Trophoblast cell (in vitro differentiated cells and primary cell): Measurements from ENCODE around the gene ITPK1.

Source experiments
- DNase-seq, 2 donors: peaks; one replicate each; pipeline ENCODE4 v3.0.0-alpha.2; 2016
- H2AFZ ChIP-seq: 2 replicates; pipeline ENCODE4 v1.6.1; 2013; ENCODE audit warnings: low read length, moderate library complexity, mild to moderate bottlenecking; ENCODE audit not compliant: insufficient read depth, poor library complexity
- H2AK5ac ChIP-seq: 2 replicates; pipeline ENCODE4 v1.6.1; 2013; ENCODE audit warnings: mild to moderate bottlenecking, low read length
- H2BK120ac ChIP-seq: 2 replicates; pipeline ENCODE4 v1.6.1; 2013; ENCODE audit warnings: low read length, mild to moderate bottlenecking, moderate library complexity; ENCODE audit not compliant: insufficient read depth, poor library complexity
- H2BK12ac ChIP-seq: 2 replicates; pipeline ENCODE4 v1.6.1; 2013; ENCODE audit warnings: mild to moderate bottlenecking, low read length, moderate library complexity
- H2BK5ac ChIP-seq: 2 replicates; pipeline ENCODE4 v1.6.1; 2013; ENCODE audit warnings: low read length, low read depth, moderate library complexity, mild to moderate bottlenecking; ENCODE audit not compliant: poor library complexity
- H3K14ac ChIP-seq: 2 replicates; pipeline ENCODE4 v1.6.1; 2013; ENCODE audit warnings: mild to moderate bottlenecking, low read length
- H3K18ac ChIP-seq: 2 replicates; pipeline ENCODE4 v1.6.1; 2013; ENCODE audit warnings: mild to moderate bottlenecking, low read length
- H3K23ac ChIP-seq: 2 replicates; pipeline ENCODE4 v1.6.1; 2013; ENCODE audit warnings: low read length
- H3K27ac ChIP-seq: 2 replicates; pipeline ENCODE4 v1.5.1; 2013; ENCODE audit warnings: low read depth, mild to moderate bottlenecking, inconsistent platforms, low read length, moderate library complexity
- H3K27me3 ChIP-seq: 2 replicates; pipeline ENCODE4 v1.6.1; 2013; ENCODE audit warnings: inconsistent platforms, mild to moderate bottlenecking, low read length, moderate library complexity; ENCODE audit not compliant: insufficient read depth
- H3K36me3 ChIP-seq, 2 experiments: 1 replicate in 1 of 2; 2 replicates in 1 of 2; pipeline ENCODE4 v1.6.1; 2013; ENCODE audit warnings: low read length in 2 of 2, mild to moderate bottlenecking in 2 of 2, moderate library complexity in 1 of 2; ENCODE audit not compliant: insufficient read depth in 2 of 2, control insufficient read depth in 1 of 2
- H3K4ac ChIP-seq: 2 replicates; pipeline ENCODE4 v1.6.1; 2013; ENCODE audit warnings: low read depth, mild to moderate bottlenecking, low read length, moderate library complexity
- H3K4me1 ChIP-seq, 2 experiments: 1 replicate in 1 of 2; 2 replicates in 1 of 2; pipeline ENCODE4 v1.6.1; 2013; ENCODE audit warnings: low read length in 2 of 2, mild to moderate bottlenecking in 2 of 2, moderate library complexity in 1 of 2; ENCODE audit not compliant: insufficient read depth in 2 of 2, control insufficient read depth in 1 of 2
- H3K4me2 ChIP-seq: 2 replicates; pipeline ENCODE4 v1.6.1; 2013; ENCODE audit warnings: inconsistent platforms, mild to moderate bottlenecking, low read length, moderate library complexity
- H3K4me3 ChIP-seq: 2 replicates; pipeline ENCODE4 v1.5.1; 2013; ENCODE audit warnings: mild to moderate bottlenecking, low read depth, low read length, inconsistent platforms
- H3K79me1 ChIP-seq: one replicate; pipeline ENCODE4 v1.6.1; 2013; ENCODE audit warnings: low read length
- H3K79me2 ChIP-seq: 2 replicates; pipeline ENCODE4 v1.6.1; 2013; ENCODE audit warnings: low read length, mild to moderate bottlenecking; ENCODE audit not compliant: control insufficient read depth, insufficient read depth, poor library complexity
- H3K9ac ChIP-seq: 2 replicates; pipeline ENCODE4 v1.6.1; 2013; ENCODE audit warnings: mild to moderate bottlenecking, low read length
- H3K9me3 ChIP-seq: 2 replicates; pipeline ENCODE4 v1.6.1; 2013; ENCODE audit warnings: low read depth, mild to moderate bottlenecking, control low read depth, inconsistent platforms, low read length; ENCODE audit not compliant: insufficient read depth
- H4K12ac ChIP-seq: 2 replicates; pipeline ENCODE4 v1.6.1; 2013; ENCODE audit warnings: low read depth, mild to moderate bottlenecking, low read length, moderate library complexity
- H4K8ac ChIP-seq: 2 replicates; pipeline ENCODE4 v1.6.1; 2013; ENCODE audit warnings: low read depth, mild to moderate bottlenecking, low read length, moderate library complexity
- H4K91ac ChIP-seq: one replicate; pipeline ENCODE4 v1.6.1; 2013; ENCODE audit warnings: low read depth, mild to moderate bottlenecking, low read length, moderate library complexity
- WGBS: extraction: QIAGEN DNeasy Blood & Tissue Kit; methylation state at CpG from one replicate; pipeline ENCODE4 v1.1.7; 2013; ENCODE audit warnings: missing lambda C conversion rate; ENCODE audit not compliant: insufficient read length, insufficient coverage; ENCODE audit errors: extremely low coverage; 5-methylcytosine and 5-hydroxymethylcytosine counted together

The ITPK1 gene

GRCh38 chr14:92916201-92916600, 199.5 kb downstream of the ITPK1 start:
- Histone ChIP-seq H3K79me2 (no peaks in the 10 kb centered on the region), H3K36me3 (no peaks in the 10 kb centered on the region), H3K9ac (no peak overlapping the region), H3K27ac (no peak overlapping the region), H3K4me2 (no peak overlapping the region), H4K12ac (no peak overlapping the region), H3K14ac (no peak overlapping the region), H2AFZ (no peak overlapping the region), H3K4ac (no peak overlapping the region), H3K18ac (no peak overlapping the region), H2BK5ac (no peak overlapping the region), H3K27me3 (peaks cover 2% of the 10 kb centered on the region), H2BK12ac (no peak overlapping the region), H3K4me1 (no peaks in the 10 kb centered on the region), H4K8ac (no peak overlapping the region), H4K91ac (no peak overlapping the region), H2AK5ac (no peak overlapping the region), H2BK120ac (no peak overlapping the region), H3K9me3 (peaks cover 7% of the 10 kb centered on the region), H3K23ac (no peak overlapping the region), H3K79me1 (no peaks in the 10 kb centered on the region), H3K4me3 (no peak overlapping the region)
- WGBS: no CpG with 5 or more reads among the region's 4 CpGs
- DNase-seq: no peak

GRCh38 chr14:92914087-92914656, 201.6 kb downstream of the ITPK1 start:
- Histone ChIP-seq H3K18ac (no peak overlapping the region), H3K9ac (no peak overlapping the region), H3K4me2 (no peak overlapping the region), H2AK5ac (no peak overlapping the region), H3K27me3 (peaks cover 2% of the 10 kb centered on the region), H4K91ac (no peak overlapping the region), H2AFZ (no peak overlapping the region), H2BK120ac (no peak overlapping the region), H3K9me3 (peaks cover 7% of the 10 kb centered on the region), H2BK5ac (no peak overlapping the region), H3K23ac (no peak overlapping the region), H3K27ac (no peak overlapping the region), H3K4me1 (no peaks in the 10 kb centered on the region), H3K14ac (no peak overlapping the region), H3K79me2 (no peaks in the 10 kb centered on the region), H3K4ac (no peak overlapping the region), H3K36me3 (no peaks in the 10 kb centered on the region), H2BK12ac (no peak overlapping the region), H3K4me3 (no peak overlapping the region), H4K12ac (no peak overlapping the region), H4K8ac (no peak overlapping the region), H3K79me1 (no peaks in the 10 kb centered on the region)
- peak; percentile 40 to 70 for DNase-seq
- no CpG with 5 or more reads among the region's 7 CpGs for WGBS

GRCh38 chr14:92907316-92907911, 208.3 kb downstream of the ITPK1 start:
- Histone ChIP-seq H3K4ac (no peak overlapping the region), H3K23ac (no peak overlapping the region), H3K18ac (no peak overlapping the region), H3K36me3 (no peaks in the 10 kb centered on the region), H3K27me3 (no peaks in the 10 kb centered on the region), H2AK5ac (no peak overlapping the region), H4K91ac (no peak overlapping the region), H3K9ac (no peak overlapping the region), H3K14ac (no peak overlapping the region), H3K27ac (no peak overlapping the region), H2AFZ (no peak overlapping the region), H3K9me3 (peaks cover 2% of the 10 kb centered on the region), H3K79me1 (no peaks in the 10 kb centered on the region), H3K4me3 (no peak overlapping the region), H2BK120ac (no peak overlapping the region), H3K79me2 (no peaks in the 10 kb centered on the region), H4K12ac (no peak overlapping the region), H2BK12ac (no peak overlapping the region), H2BK5ac (no peak overlapping the region), H3K4me1 (no peaks in the 10 kb centered on the region), H4K8ac (no peak overlapping the region), H3K4me2 (no peak overlapping the region)
- no peak for DNase-seq
- no CpG with 5 or more reads among the region's 6 CpGs for WGBS

- Histone ChIP-seq H3K9ac (no peak overlapping the region), H2AFZ (no peak overlapping the region), H4K91ac (no peak overlapping the region), H2BK120ac (no peak overlapping the region), H3K23ac (no peak overlapping the region), H3K36me3 (no peaks in the 10 kb centered on the region), H3K79me2 (no peaks in the 10 kb centered on the region), H4K12ac (no peak overlapping the region), H3K4me2 (no peak overlapping the region), H3K9me3 (peaks cover 2% of the 10 kb centered on the region), H2AK5ac (no peak overlapping the region), H3K14ac (no peak overlapping the region), H3K4me1 (no peaks in the 10 kb centered on the region), H4K8ac (no peak overlapping the region), H3K18ac (no peak overlapping the region), H2BK5ac (no peak overlapping the region), H3K27me3 (no peaks in the 10 kb centered on the region), H3K4me3 (no peak overlapping the region), H3K79me1 (no peaks in the 10 kb centered on the region), H3K4ac (no peak overlapping the region), H2BK12ac (no peak overlapping the region), H3K27ac (no peak overlapping the region)
- DNase-seq: no peak
- no CpG with 5 or more reads among the region's 6 CpGs for WGBS
These were observed 208.9 kb downstream of the ITPK1 start for GRCh38 chr14:92906823-92907222.
